COLO668 (cell line): Measurements from ENCODE around the gene ZDHHC1.
"Not testable (repeated sequence)": the region's sequence is repeated elsewhere in the genome, so short reads cannot be mapped to it uniquely, and the experiment has no call there.

Experiments used
- DNase-seq: peaks from one replicate; lab custom pipeline; 2025; ENCODE audit not compliant: unreplicated experiment; lab: John Stamatoyannopoulos, UW

ZDHHC1 gene

GRCh38 chr16:67378642-67379041 is 37.6 kb downstream of the ZDHHC1 start:
- no peak for DNase-seq

- not testable (repeated sequence) for DNase-seq
Measured at GRCh38 chr16:67376012-67376411, 40.3 kb downstream of the ZDHHC1 start.

- DNase-seq = no peak
Measured at GRCh38 chr16:67372664-67373063, 43.6 kb downstream of the ZDHHC1 start.

- no peak for DNase-seq
Measured at GRCh38 chr16:67370661-67371060, 45.6 kb downstream of the ZDHHC1 start.

- no peak for DNase-seq
Measured at GRCh38 chr16:67364600-67365235, 51.6 kb downstream of the ZDHHC1 start.

GRCh38 chr16:67361038-67361437 is 55.2 kb downstream of the ZDHHC1 start:
- no peak for DNase-seq

- DNase-seq = not testable (repeated sequence)
Measured at GRCh38 chr16:67359540-67360269, 56.6 kb downstream of the ZDHHC1 start.

GRCh38 chr16:67357561-67357960 is 58.7 kb downstream of the ZDHHC1 start:
- peak; percentile 14 for DNase-seq

GRCh38 chr16:67356396-67356795 is 59.9 kb downstream of the ZDHHC1 start:
- DNase-seq = no peak

- DNase-seq = not testable (repeated sequence)
Measured at GRCh38 chr16:67352463-67352862, 63.8 kb downstream of the ZDHHC1 start.

GRCh38 chr16:67350324-67350723 is 66.0 kb downstream of the ZDHHC1 start:
- DNase-seq = no peak

GRCh38 chr16:67349172-67349571 is 67.1 kb downstream of the ZDHHC1 start:
- DNase-seq = no peak

- DNase-seq = no peak
Measured at GRCh38 chr16:67346341-67346740, 69.9 kb downstream of the ZDHHC1 start.

- DNase-seq = no peak
Measured at GRCh38 chr16:67345401-67345800, 70.9 kb downstream of the ZDHHC1 start.
